OCI-LY7 (cell line): Measurements from ENCODE around the gene SCGN. TPM values are rescaled to one million over a fixed set of nuclear protein-coding genes. Genes with fewer than 3 reads are reported as not detected.

Experiments used
- BruUV-seq: library from RNA; stranded (reverse); fragments of 400-500 nt; replicated peaks from 2 replicates; lab custom pipeline; 2021; lab: Mats Ljungman, UMichigan
- CTCF ChIA-PET: fragments of 300-600 bp; sonication (Branson Sonifier 250); formaldehyde crosslinking; loops from one replicate; lab custom pipeline; 2022; ENCODE audit warnings: antibody characterized with exemption; ENCODE audit not compliant: unreplicated experiment; lab: Charles Lee
- POLR2A ChIA-PET: fragments of 300-600 bp; sonication (Branson Sonifier 250); formaldehyde crosslinking; loops from one replicate; lab custom pipeline; 2022; ENCODE audit warnings: antibody characterized with exemption; lab: Charles Lee
- DNase-seq: peaks from one replicate; pipeline ENCODE4 v3.0.0-alpha.2; 2015; ENCODE audit warnings: low spot score
- H2AFZ ChIP-seq: fragments of 200-600 bp; sonication (generic), shearing (Covaris generic); 2 replicates; pipeline ENCODE4 v1.6.1; 2014; ENCODE audit warnings: mild to moderate bottlenecking, antibody characterized with exemption, low read length, moderate library complexity
- H3K27ac ChIP-seq: fragments of 200-600 bp; sonication (generic); 2 replicates; pipeline ENCODE4 v1.5.1; 2014; ENCODE audit warnings: mixed run types, low read depth, mild to moderate bottlenecking, moderate library complexity, low read length, inconsistent platforms; ENCODE audit not compliant: poor library complexity, severe bottlenecking
- H3K36me3 ChIP-seq: fragments of 200-600 bp; sonication (generic); 2 replicates; pipeline ENCODE4 v1.6.1; 2014; ENCODE audit warnings: mild to moderate bottlenecking, antibody characterized with exemption, low read length, moderate library complexity, mixed read lengths; ENCODE audit not compliant: insufficient read depth
- H3K4me1 ChIP-seq: fragments of 200-600 bp; sonication (generic); 2 replicates; pipeline ENCODE4 v1.5.1; 2014; ENCODE audit warnings: mild to moderate bottlenecking, low read length; ENCODE audit not compliant: insufficient read depth, poor library complexity, severe bottlenecking
- H3K4me2 ChIP-seq: fragments of 200-600 bp; sonication (generic); 2 replicates; pipeline ENCODE4 v1.6.1; 2014; ENCODE audit warnings: mild to moderate bottlenecking, low read length
- H3K4me3 ChIP-seq: fragments of 200-600 bp; sonication (generic); 2 replicates; pipeline ENCODE4 v1.5.1; 2014; ENCODE audit warnings: mild to moderate bottlenecking, low read depth, low read length; ENCODE audit not compliant: poor library complexity, severe bottlenecking
- H3K79me2 ChIP-seq: fragments of 200-600 bp; sonication (generic); 2 replicates; pipeline ENCODE4 v1.6.1; 2016; ENCODE audit warnings: low read depth, mild to moderate bottlenecking, low read length, moderate library complexity, mixed read lengths; ENCODE audit not compliant: insufficient read depth
- H3K9me2 ChIP-seq: fragments of 200-600 bp; sonication (generic); 2 replicates; pipeline ENCODE4 v1.6.1; 2016; ENCODE audit warnings: mild to moderate bottlenecking, low read length, mixed read lengths; ENCODE audit not compliant: insufficient read depth
- H3K9me3 ChIP-seq: fragments of 200-600 bp; sonication (generic); 2 replicates; pipeline ENCODE4 v1.6.1; 2014; ENCODE audit warnings: mild to moderate bottlenecking, mixed run types, low read length, mixed read lengths
- H4K20me1 ChIP-seq: fragments of 200-600 bp; sonication (generic); 2 replicates; pipeline ENCODE4 v1.6.1; 2014; ENCODE audit warnings: mild to moderate bottlenecking, antibody characterized with exemption, low read length, moderate library complexity, mixed read lengths; ENCODE audit not compliant: insufficient read depth
- EZH2phosphoT487 ChIP-seq: fragments of 200-600 bp; sonication (generic); IDR thresholded peaks from 2 replicates; pipeline ENCODE4 v1.6.1; 2018; ENCODE audit warnings: low read depth, borderline replicate concordance, mild to moderate bottlenecking, mixed run types, antibody characterized with exemption, low read length, moderate library complexity, mixed read lengths
- intact Hi-C: fragments of 100-400 bp; cut with micrococcal nuclease; formaldehyde crosslinking; loops from one replicate; pipeline ENCODE4 v1.10.0; 2022; ENCODE audit not compliant: unreplicated experiment
- total RNA-seq, 2 experiments: library from RNA; depleted of rRNA in 1 of 2; stranded (reverse); fragments of >200 nt in 1 of 2; shearing (Covaris generic) in 1 of 2; gene quantifications; 2 replicates each; pipeline ENCODE4 v1.2.3, GENCODE V29; 2014 to 2022
- TF ChIP-seq, protein P1 (sequence below): fragments of 200-600 bp; sonication (generic); conservative IDR thresholded peaks from 2 replicates; pipeline ENCODE4 v1.5.1; 2014; ENCODE audit warnings: mild to moderate bottlenecking, antibody characterized with exemption, low read length, moderate library complexity, mixed read lengths

The SCGN gene
- total RNA-seq, 2 experiments from 2014 or later: not detected

DNA sequence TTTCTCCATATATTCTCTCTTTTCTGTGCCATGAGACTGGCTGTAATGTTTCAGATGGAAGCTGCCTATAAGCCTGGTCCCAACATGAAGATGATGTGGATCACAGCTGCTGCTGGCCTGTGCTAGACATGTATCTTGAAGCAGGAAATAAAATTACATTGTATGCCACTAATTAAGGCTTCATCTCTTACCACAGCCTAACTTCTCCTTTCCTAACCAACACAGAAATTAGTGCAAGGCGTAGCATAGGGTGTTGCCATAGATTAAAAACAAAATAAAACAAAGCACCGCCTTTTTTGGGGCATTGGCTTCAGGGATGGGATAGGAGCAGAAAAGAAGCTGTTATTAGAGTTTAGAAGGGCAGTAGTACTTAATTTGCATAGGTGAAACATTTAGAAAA, 97.8 kb downstream of the SCGN start:
- Histone ChIP-seq H3K79me2 (no peaks in the 10 kb centered on the region), H3K27ac (no peak overlapping the region), H3K36me3 (no peaks in the 10 kb centered on the region), H4K20me1 (no peaks in the 10 kb centered on the region), H3K4me1 (no peaks in the 10 kb centered on the region), H2AFZ (no peak overlapping the region), H3K4me2 (no peak overlapping the region), H3K9me2 (no peaks in the 10 kb centered on the region), H3K9me3 (no peaks in the 10 kb centered on the region), H3K4me3 (no peak overlapping the region)
- ChIA-PET POLR2A (interaction anchor here (0.7 kb wide), 1 partner anchor 107 kb away, joined by 3 read pairs; no protein-coding TSS in a partner anchor), CTCF (no interaction called here)
- BruUV-seq: no TSS peak
- TF ChIP-seq EZH2phosphoT487: no peak
- TF ChIP-seq, protein P1, sequence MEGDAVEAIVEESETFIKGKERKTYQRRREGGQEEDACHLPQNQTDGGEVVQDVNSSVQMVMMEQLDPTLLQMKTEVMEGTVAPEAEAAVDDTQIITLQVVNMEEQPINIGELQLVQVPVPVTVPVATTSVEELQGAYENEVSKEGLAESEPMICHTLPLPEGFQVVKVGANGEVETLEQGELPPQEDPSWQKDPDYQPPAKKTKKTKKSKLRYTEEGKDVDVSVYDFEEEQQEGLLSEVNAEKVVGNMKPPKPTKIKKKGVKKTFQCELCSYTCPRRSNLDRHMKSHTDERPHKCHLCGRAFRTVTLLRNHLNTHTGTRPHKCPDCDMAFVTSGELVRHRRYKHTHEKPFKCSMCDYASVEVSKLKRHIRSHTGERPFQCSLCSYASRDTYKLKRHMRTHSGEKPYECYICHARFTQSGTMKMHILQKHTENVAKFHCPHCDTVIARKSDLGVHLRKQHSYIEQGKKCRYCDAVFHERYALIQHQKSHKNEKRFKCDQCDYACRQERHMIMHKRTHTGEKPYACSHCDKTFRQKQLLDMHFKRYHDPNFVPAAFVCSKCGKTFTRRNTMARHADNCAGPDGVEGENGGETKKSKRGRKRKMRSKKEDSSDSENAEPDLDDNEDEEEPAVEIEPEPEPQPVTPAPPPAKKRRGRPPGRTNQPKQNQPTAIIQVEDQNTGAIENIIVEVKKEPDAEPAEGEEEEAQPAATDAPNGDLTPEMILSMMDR: no peak
- DNase-seq: no peak
- intact Hi-C loops: no loop called here

DNA sequence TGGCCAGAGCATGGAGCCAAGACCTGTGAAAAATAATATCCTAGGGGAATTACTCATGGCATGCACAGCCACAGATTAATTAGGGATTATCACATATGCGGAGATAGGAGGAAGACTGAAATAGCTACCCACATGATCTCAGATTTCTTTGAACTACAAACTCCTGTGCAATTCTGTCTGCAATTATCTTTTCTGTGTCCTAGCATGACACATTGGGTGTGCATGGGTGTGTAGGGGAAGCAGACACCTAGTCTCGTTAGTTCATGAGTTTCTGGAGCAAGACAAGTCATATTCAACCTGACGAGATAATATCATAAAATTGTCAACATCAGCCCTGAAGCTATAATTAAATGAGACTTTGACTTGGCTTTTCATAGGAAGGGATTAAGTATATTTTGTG, 98.9 kb downstream of the SCGN start:
- intact Hi-C loops: no loop called here
- no peaks in the 10 kb centered on the region for H4K20me1 ChIP-seq
- ChIA-PET CTCF (no interaction called here), POLR2A (no interaction called here)
- no TSS peak for BruUV-seq
- no peak overlapping the region for H3K4me3 ChIP-seq
- no peaks in the 10 kb centered on the region for H3K4me1 ChIP-seq
- no peaks in the 10 kb centered on the region for H3K9me2 ChIP-seq
- no peaks in the 10 kb centered on the region for H3K36me3 ChIP-seq
- H3K79me2 ChIP-seq: no peaks in the 10 kb centered on the region
- no peak for DNase-seq
- H3K9me3 ChIP-seq: no peaks in the 10 kb centered on the region
- no peak overlapping the region for H2AFZ ChIP-seq
- no peak for TF ChIP-seq EZH2phosphoT487
- TF ChIP-seq, protein P1: no peak
- no peak overlapping the region for H3K27ac ChIP-seq
- no peak overlapping the region for H3K4me2 ChIP-seq

Other genes starting within 250 kb of the SCGN start
- not detected in 2 replicates for gene SLC17A4, start 102.5 kb downstream of the SCGN start, total RNA-seq (2014; rRNA removed; shearing (Covaris generic))
- not detected in 2 replicates for gene SLC17A4, start 102.5 kb downstream of the SCGN start, total RNA-seq (2022)
- gene SLC17A1, start 179.8 kb downstream of the SCGN start, total RNA-seq (2014; rRNA removed; shearing (Covaris generic)): not detected in 2 replicates
- gene SLC17A1, start 179.8 kb downstream of the SCGN start, total RNA-seq (2022): not detected in 2 replicates
- gene SLC17A3, start 222.0 kb downstream of the SCGN start, total RNA-seq (2014; rRNA removed; shearing (Covaris generic)): 0.06 TPM in 1 of 2 replicates, not detected in the other
- gene SLC17A3, start 222.0 kb downstream of the SCGN start, total RNA-seq (2022): not detected in 2 replicates